Measurements from ENCODE around the gene CREBBP.

Gene CREBBP

GRCh38 chr16:3771513-3771912 is 109.0 kb downstream of the CREBBP start:
- DNase-seq (ENCODE audit: low read depth) = no peak
- no peak overlapping the region for H3K4me3 ChIP-seq (ENCODE audit: control insufficient read depth, low read depth, low read length)
- TF ChIP-seq CTCF (conservative IDR thresholded peaks at IDR 0.05; ENCODE audit: control insufficient read depth, insufficient read depth, low read depth, low read length) = no peak

- no peak for TF ChIP-seq CTCF (conservative IDR thresholded peaks at IDR 0.05; ENCODE audit: control insufficient read depth, insufficient read depth, low read depth, low read length)
- H3K4me3 ChIP-seq (ENCODE audit: control insufficient read depth, low read depth, low read length) = no peak overlapping the region
- no peak for DNase-seq (ENCODE audit: low read depth)
These were observed 110.0 kb downstream of the CREBBP start for GRCh38 chr16:3770530-3770929.

GRCh38 chr16:3769942-3770341 is 110.6 kb downstream of the CREBBP start:
- H3K4me3 ChIP-seq (ENCODE audit: control insufficient read depth, low read depth, low read length) = no peak overlapping the region
- DNase-seq (ENCODE audit: low read depth) = no peak
- no peak for TF ChIP-seq CTCF (conservative IDR thresholded peaks at IDR 0.05; ENCODE audit: control insufficient read depth, insufficient read depth, low read depth, low read length)

- no peak for DNase-seq (ENCODE audit: low read depth)
- H3K4me3 ChIP-seq (ENCODE audit: control insufficient read depth, low read depth, low read length) = no peak overlapping the region
- no peak for TF ChIP-seq CTCF (conservative IDR thresholded peaks at IDR 0.05; ENCODE audit: control insufficient read depth, insufficient read depth, low read depth, low read length)
These were observed 111.5 kb downstream of the CREBBP start for GRCh38 chr16:3769013-3769412.

GRCh38 chr16:3767333-3767986 is 113.1 kb downstream of the CREBBP start:
- TF ChIP-seq CTCF (conservative IDR thresholded peaks at IDR 0.05; ENCODE audit: control insufficient read depth, insufficient read depth, low read depth, low read length) = no peak
- DNase-seq (ENCODE audit: low read depth) = no peak
- no peak overlapping the region for H3K4me3 ChIP-seq (ENCODE audit: control insufficient read depth, low read depth, low read length)

GRCh38 chr16:3766177-3766576 is 114.3 kb downstream of the CREBBP start:
- TF ChIP-seq CTCF (conservative IDR thresholded peaks at IDR 0.05; ENCODE audit: control insufficient read depth, insufficient read depth, low read depth, low read length) = no peak
- DNase-seq (ENCODE audit: low read depth) = no peak

GRCh38 chr16:3764409-3764808 is 116.1 kb downstream of the CREBBP start:
- DNase-seq (ENCODE audit: low read depth) = no peak
- TF ChIP-seq CTCF (conservative IDR thresholded peaks at IDR 0.05; ENCODE audit: control insufficient read depth, insufficient read depth, low read depth, low read length) = no peak
- H3K4me3 ChIP-seq (ENCODE audit: control insufficient read depth, low read depth, low read length) = no peak overlapping the region

More at GRCh38 chr16:3766177-3766576, 114.3 kb downstream of the CREBBP start:
- no peak overlapping the region for H3K4me3 ChIP-seq (ENCODE audit: control insufficient read depth, low read depth, low read length)
